ENCODE measurements around the gene SCN2B.

The SCN2B gene

DNA sequence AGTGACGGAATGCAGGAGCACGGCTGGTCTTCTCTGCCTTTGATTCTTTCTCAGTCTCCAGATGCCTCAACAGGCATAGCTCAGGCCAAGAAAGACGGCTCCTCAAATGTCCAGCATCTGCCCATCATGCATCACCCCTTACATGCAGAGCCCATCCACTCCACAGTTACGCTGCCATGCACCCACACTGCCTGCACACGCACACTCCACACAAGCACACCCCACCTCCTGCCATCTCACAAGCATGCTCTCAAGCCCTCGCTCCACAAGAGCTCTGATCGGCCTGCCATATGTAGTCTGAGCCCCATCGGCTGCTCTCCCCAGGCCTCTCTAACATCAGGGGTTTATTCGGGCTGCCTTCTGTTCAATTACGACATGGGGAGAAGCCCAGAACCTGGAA lies 42.6 kb downstream of the SCN2B start:
- Histone ChIP-seq H3K27ac (ENCODE audit: low read depth, low read length) (no peak overlapping the region), H2AFZ (ENCODE audit: low read length, unreplicated experiment) (no peak overlapping the region), H3K36me3 (ENCODE audit: insufficient read depth, low read length) (no peaks in the 10 kb centered on the region), H3K4me3 (ENCODE audit: low read depth, low read length) (no peak overlapping the region), H3K79me2 (ENCODE audit: control insufficient read depth, insufficient read depth, low read length, unreplicated experiment) (no peaks in the 10 kb centered on the region), H3K4me1 (ENCODE audit: control insufficient read depth, insufficient read depth, low read length, unreplicated experiment) (no peaks in the 10 kb centered on the region), H3K27me3 (ENCODE audit: insufficient read depth, low read length) (peaks cover 63% of the 10 kb centered on the region)

GRCh38 chr11:118132385-118133151 lies 43.9 kb downstream of the SCN2B start:
- Histone ChIP-seq H3K4me3 (ENCODE audit: low read depth, low read length) (no peak overlapping the region), H3K27me3 (ENCODE audit: insufficient read depth, low read length) (peaks cover 64% of the 10 kb centered on the region), H3K4me1 (ENCODE audit: control insufficient read depth, insufficient read depth, low read length, unreplicated experiment) (no peaks in the 10 kb centered on the region), H2AFZ (ENCODE audit: low read length, unreplicated experiment) (no peak overlapping the region), H3K27ac (ENCODE audit: low read depth, low read length) (no peak overlapping the region), H3K79me2 (ENCODE audit: control insufficient read depth, insufficient read depth, low read length, unreplicated experiment) (no peaks in the 10 kb centered on the region), H3K36me3 (ENCODE audit: insufficient read depth, low read length) (no peaks in the 10 kb centered on the region)

- Histone ChIP-seq H3K4me1 (ENCODE audit: control insufficient read depth, insufficient read depth, low read length, unreplicated experiment) (no peaks in the 10 kb centered on the region), H3K79me2 (ENCODE audit: control insufficient read depth, insufficient read depth, low read length, unreplicated experiment) (no peaks in the 10 kb centered on the region), H2AFZ (ENCODE audit: low read length, unreplicated experiment) (no peak overlapping the region), H3K27ac (ENCODE audit: low read depth, low read length) (no peak overlapping the region), H3K4me3 (ENCODE audit: low read depth, low read length) (no peak overlapping the region), H3K27me3 (ENCODE audit: insufficient read depth, low read length) (peaks cover 58% of the 10 kb centered on the region), H3K36me3 (ENCODE audit: insufficient read depth, low read length) (no peaks in the 10 kb centered on the region)
These were observed 46.8 kb downstream of the SCN2B start for GRCh38 chr11:118129471-118130172.

DNA sequence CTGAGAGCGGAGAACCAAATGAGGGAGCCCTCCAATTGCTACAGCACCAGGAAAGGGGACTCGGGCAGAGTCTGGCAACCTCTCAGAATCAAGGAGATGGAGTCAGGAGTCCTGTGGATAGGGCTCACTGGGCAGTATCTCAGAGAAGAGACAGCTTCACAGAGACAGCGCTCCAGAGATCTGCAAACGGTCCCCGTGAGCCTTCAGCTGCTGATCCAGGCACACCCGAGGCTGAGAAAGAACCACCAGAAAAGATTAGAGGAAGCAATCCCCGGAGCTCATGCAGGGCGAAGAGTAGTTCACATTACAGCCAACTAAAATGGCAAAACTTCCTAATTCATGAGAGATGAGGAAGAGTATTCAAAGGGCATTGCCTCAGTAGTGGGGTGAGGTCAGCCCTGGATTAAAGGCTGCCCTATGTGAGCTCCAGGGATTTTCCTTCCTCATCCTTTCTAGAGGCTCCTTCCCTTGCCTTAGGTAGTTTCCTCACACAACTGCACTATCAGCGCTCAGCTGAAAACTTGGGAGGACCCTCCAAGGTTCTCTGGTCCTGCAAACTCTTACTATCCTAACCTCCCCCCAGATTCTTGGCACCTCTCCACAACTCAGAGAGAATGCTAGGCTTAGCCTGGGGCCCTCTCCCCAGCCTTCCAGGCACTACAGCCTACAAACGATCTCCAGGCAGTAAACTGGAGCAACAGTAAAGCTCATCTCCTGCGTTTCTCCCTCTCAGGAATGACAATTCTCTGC lies 47.5 kb downstream of the SCN2B start:
- Histone ChIP-seq H3K27ac (ENCODE audit: low read depth, low read length) (no peak overlapping the region), H3K27me3 (ENCODE audit: insufficient read depth, low read length) (peaks cover 51% of the 10 kb centered on the region), H2AFZ (ENCODE audit: low read length, unreplicated experiment) (no peak overlapping the region), H3K4me1 (ENCODE audit: control insufficient read depth, insufficient read depth, low read length, unreplicated experiment) (no peaks in the 10 kb centered on the region), H3K36me3 (ENCODE audit: insufficient read depth, low read length) (no peaks in the 10 kb centered on the region), H3K79me2 (ENCODE audit: control insufficient read depth, insufficient read depth, low read length, unreplicated experiment) (no peaks in the 10 kb centered on the region), H3K4me3 (ENCODE audit: low read depth, low read length) (no peak overlapping the region)

- H3K79me2 ChIP-seq (ENCODE audit: control insufficient read depth, insufficient read depth, low read length, unreplicated experiment) = no peaks in the 10 kb centered on the region
- peaks cover 49% of the 10 kb centered on the region for H3K27me3 ChIP-seq (ENCODE audit: insufficient read depth, low read length)
- H2AFZ ChIP-seq (ENCODE audit: low read length, unreplicated experiment) = no peak overlapping the region
- no peaks in the 10 kb centered on the region for H3K36me3 ChIP-seq (ENCODE audit: insufficient read depth, low read length)
- no peaks in the 10 kb centered on the region for H3K4me1 ChIP-seq (ENCODE audit: control insufficient read depth, insufficient read depth, low read length, unreplicated experiment)
- H3K27ac ChIP-seq (ENCODE audit: low read depth, low read length) = no peak overlapping the region
- no peak overlapping the region for H3K4me3 ChIP-seq (ENCODE audit: low read depth, low read length)
These were observed 48.1 kb downstream of the SCN2B start for GRCh38 chr11:118128310-118128709.

DNA sequence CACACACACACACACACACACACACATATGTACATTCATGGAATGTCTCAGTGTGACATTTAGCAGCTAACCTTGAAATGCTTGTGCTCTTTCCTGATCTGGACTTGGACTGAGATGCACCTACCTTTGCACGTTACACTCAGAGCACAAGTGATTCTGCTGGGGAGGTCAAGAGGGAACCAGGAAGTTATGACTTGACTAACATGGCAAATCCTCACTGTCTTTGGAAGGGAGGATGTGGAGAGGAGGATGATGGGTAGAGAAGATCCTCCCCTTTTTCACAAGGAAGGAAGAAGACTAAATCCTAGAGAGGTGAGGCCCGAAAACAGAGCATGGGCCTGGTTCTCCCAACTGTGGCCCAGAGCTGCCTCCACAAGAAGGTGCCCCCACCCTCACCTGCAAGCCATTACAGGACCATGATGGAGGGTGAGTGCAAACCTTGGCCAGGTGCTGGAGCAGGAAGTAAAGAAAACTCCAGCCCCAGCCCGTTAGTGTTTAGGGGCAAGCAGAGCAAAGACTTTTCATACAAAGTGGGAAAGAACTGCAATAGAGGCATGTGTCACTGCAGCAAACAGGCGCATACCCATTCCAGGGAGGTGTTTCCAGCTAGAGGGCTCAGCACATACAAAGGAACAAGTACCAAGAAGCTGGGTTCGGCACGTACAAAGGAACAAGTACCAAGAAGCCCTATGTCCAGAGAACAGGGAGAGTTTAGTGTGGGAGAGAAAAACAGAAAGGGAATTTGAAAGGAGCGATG lies 50.2 kb downstream of the SCN2B start:
- no peak overlapping the region for H3K27ac ChIP-seq (ENCODE audit: low read depth, low read length)
- H3K79me2 ChIP-seq (ENCODE audit: control insufficient read depth, insufficient read depth, low read length, unreplicated experiment) = no peaks in the 10 kb centered on the region
- H3K36me3 ChIP-seq (ENCODE audit: insufficient read depth, low read length) = no peaks in the 10 kb centered on the region
- H3K27me3 ChIP-seq (ENCODE audit: insufficient read depth, low read length) = peaks cover 42% of the 10 kb centered on the region
- no peak overlapping the region for H2AFZ ChIP-seq (ENCODE audit: low read length, unreplicated experiment)
- no peaks in the 10 kb centered on the region for H3K4me1 ChIP-seq (ENCODE audit: control insufficient read depth, insufficient read depth, low read length, unreplicated experiment)
- no peak overlapping the region for H3K4me3 ChIP-seq (ENCODE audit: low read depth, low read length)

GRCh38 chr11:118124929-118125535 lies 51.4 kb downstream of the SCN2B start:
- no peak overlapping the region for H3K27ac ChIP-seq (ENCODE audit: low read depth, low read length)
- H3K4me1 ChIP-seq (ENCODE audit: control insufficient read depth, insufficient read depth, low read length, unreplicated experiment) = no peaks in the 10 kb centered on the region
- peaks cover 53% of the 10 kb centered on the region for H3K27me3 ChIP-seq (ENCODE audit: insufficient read depth, low read length)
- no peak overlapping the region for H2AFZ ChIP-seq (ENCODE audit: low read length, unreplicated experiment)
- H3K36me3 ChIP-seq (ENCODE audit: insufficient read depth, low read length) = no peaks in the 10 kb centered on the region
- no peaks in the 10 kb centered on the region for H3K79me2 ChIP-seq (ENCODE audit: control insufficient read depth, insufficient read depth, low read length, unreplicated experiment)
- no peak overlapping the region for H3K4me3 ChIP-seq (ENCODE audit: low read depth, low read length)

DNA sequence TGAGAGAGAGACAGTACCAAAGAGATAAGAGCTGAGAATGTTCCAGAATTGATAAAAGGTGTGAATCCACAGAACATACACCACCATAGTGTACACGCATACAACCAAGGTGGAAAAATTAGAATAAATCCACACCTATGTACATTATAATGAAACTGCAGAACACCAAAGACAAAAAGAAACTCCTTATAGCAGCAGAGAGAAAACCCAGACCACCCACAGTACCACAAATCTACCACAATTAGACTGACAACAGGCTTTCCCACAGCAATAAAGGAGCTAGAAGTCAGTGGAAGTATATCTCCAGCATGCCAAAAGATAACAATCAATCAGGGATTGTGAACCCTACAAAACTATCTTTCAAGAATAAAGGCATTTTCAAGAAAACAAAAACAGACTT lies 55.6 kb downstream of the SCN2B start:
- Histone ChIP-seq H3K4me3 (ENCODE audit: low read depth, low read length) (no peak overlapping the region), H3K27me3 (ENCODE audit: insufficient read depth, low read length) (peaks cover 56% of the 10 kb centered on the region), H3K4me1 (ENCODE audit: control insufficient read depth, insufficient read depth, low read length, unreplicated experiment) (no peaks in the 10 kb centered on the region), H2AFZ (ENCODE audit: low read length, unreplicated experiment) (no peak overlapping the region), H3K36me3 (ENCODE audit: insufficient read depth, low read length) (no peaks in the 10 kb centered on the region), H3K27ac (ENCODE audit: low read depth, low read length) (no peak overlapping the region), H3K79me2 (ENCODE audit: control insufficient read depth, insufficient read depth, low read length, unreplicated experiment) (no peaks in the 10 kb centered on the region)

GRCh38 chr11:118117790-118118601 lies 58.4 kb downstream of the SCN2B start:
- Histone ChIP-seq H3K27ac (ENCODE audit: low read depth, low read length) (no peak overlapping the region), H3K4me1 (ENCODE audit: control insufficient read depth, insufficient read depth, low read length, unreplicated experiment) (no peaks in the 10 kb centered on the region), H3K36me3 (ENCODE audit: insufficient read depth, low read length) (no peaks in the 10 kb centered on the region), H3K4me3 (ENCODE audit: low read depth, low read length) (no peak overlapping the region), H2AFZ (ENCODE audit: low read length, unreplicated experiment) (no peak overlapping the region), H3K27me3 (ENCODE audit: insufficient read depth, low read length) (peaks cover 57% of the 10 kb centered on the region), H3K79me2 (ENCODE audit: control insufficient read depth, insufficient read depth, low read length, unreplicated experiment) (no peaks in the 10 kb centered on the region)

All from ACC112 (cell line).